WTC11 (cell line): ENCODE results near the gene CPNE9. TPM values are rescaled to one million over a fixed set of nuclear protein-coding genes. Genes with fewer than 3 reads are reported as not detected.
A peak's percentile ranks its signal among the peaks of the same experiment; 100 is the strongest.

Source experiments
- ATF1 ChIP-seq: sonication (generic); formaldehyde crosslinking; IDR thresholded peaks from 2 replicates; pipeline ENCODE4 v1.8.1; 2023; ENCODE audit warnings: mild to moderate bottlenecking, moderate library complexity, missing genetic modification reagents
- CREM ChIP-seq: sonication (generic); formaldehyde crosslinking; IDR thresholded peaks from 2 replicates; pipeline ENCODE4 v1.8.1; 2022; ENCODE audit warnings: mild to moderate bottlenecking, missing genetic modification reagents, moderate library complexity
- ELF4 ChIP-seq: sonication (generic); formaldehyde crosslinking; IDR thresholded peaks from 2 replicates; pipeline ENCODE4 v1.8.1; 2022; ENCODE audit warnings: low read depth, mild to moderate bottlenecking, moderate library complexity, missing genetic modification reagents
- ERG ChIP-seq: fragments of 250-450 bp; sonication (Bioruptor Pico); IDR thresholded peaks from 2 replicates; pipeline ENCODE4 v1.8.0; 2021; ENCODE audit warnings: mild to moderate bottlenecking
- ETV6 ChIP-seq: sonication (generic); formaldehyde crosslinking; IDR thresholded peaks from 2 replicates; pipeline ENCODE4 v1.8.1; 2022; ENCODE audit warnings: mild to moderate bottlenecking, missing genetic modification reagents
- FOXP1 ChIP-seq: sonication (generic); formaldehyde crosslinking; IDR thresholded peaks from 2 replicates; pipeline ENCODE4 v1.8.0; 2022; ENCODE audit warnings: missing genetic modification reagents, mild to moderate bottlenecking, moderate library complexity, borderline replicate concordance
- FOXP4 ChIP-seq: sonication (generic); formaldehyde crosslinking; IDR thresholded peaks from 2 replicates; pipeline ENCODE4 v1.8.0; 2022; ENCODE audit warnings: mild to moderate bottlenecking, missing genetic modification reagents
- GABPB1 ChIP-seq: sonication (generic); formaldehyde crosslinking; IDR thresholded peaks from 2 replicates; pipeline ENCODE4 v1.8.1; 2023; ENCODE audit warnings: mild to moderate bottlenecking, missing genetic modification reagents
- HMGA2 ChIP-seq: fragments of 250-450 bp; sonication (Bioruptor Pico); IDR thresholded peaks from 2 replicates; pipeline ENCODE4 v1.4.0; 2021; ENCODE audit warnings: mild to moderate bottlenecking, moderate library complexity
- IRF1 ChIP-seq: sonication (generic); formaldehyde crosslinking; IDR thresholded peaks from 2 replicates; pipeline ENCODE4 v1.8.0; 2023; ENCODE audit warnings: missing genetic modification reagents
- IRF2 ChIP-seq: sonication (generic); formaldehyde crosslinking; IDR thresholded peaks from 2 replicates; pipeline ENCODE4 v1.8.0; 2022; ENCODE audit warnings: low read depth, missing genetic modification reagents, borderline replicate concordance
- NR1H2 ChIP-seq: sonication (generic); formaldehyde crosslinking; IDR thresholded peaks from 2 replicates; pipeline ENCODE4 v1.9.0; 2021; ENCODE audit warnings: mild to moderate bottlenecking, moderate library complexity, missing genetic modification reagents
- NR3C1 ChIP-seq: sonication (generic); formaldehyde crosslinking; conservative IDR thresholded peaks from 2 replicates; pipeline ENCODE4 v1.8.1; 2023; ENCODE audit warnings: low read depth, mild to moderate bottlenecking, missing genetic modification reagents
- PRDM15 ChIP-seq: sonication (generic); formaldehyde crosslinking; IDR thresholded peaks from 2 replicates; pipeline ENCODE4 v1.8.0; 2022; ENCODE audit warnings: missing genetic modification reagents
- PREB ChIP-seq: sonication (generic); formaldehyde crosslinking; IDR thresholded peaks from 2 replicates; pipeline ENCODE4 v1.8.1; 2022; ENCODE audit warnings: mild to moderate bottlenecking, missing genetic modification reagents, moderate library complexity, borderline replicate concordance
- RORB ChIP-seq: fragments of 250-450 bp; sonication (Bioruptor Pico); IDR thresholded peaks from 2 replicates; pipeline ENCODE4 v1.9.0; 2021; ENCODE audit warnings: mild to moderate bottlenecking
- SP1 ChIP-seq: sonication (generic); formaldehyde crosslinking; conservative IDR thresholded peaks from 2 replicates; pipeline ENCODE4 v1.8.1; 2022; ENCODE audit warnings: missing genetic modification reagents
- STAT6 ChIP-seq: sonication (generic); formaldehyde crosslinking; conservative IDR thresholded peaks from 2 replicates; pipeline ENCODE4 v1.8.1; 2023; ENCODE audit warnings: mild to moderate bottlenecking, low read depth, missing genetic modification reagents, moderate library complexity
- ZNF232 ChIP-seq: sonication (generic); formaldehyde crosslinking; IDR thresholded peaks from 2 replicates; pipeline ENCODE4 v1.8.0; 2022; ENCODE audit warnings: mild to moderate bottlenecking, missing genetic modification reagents
- ZNF263 ChIP-seq: sonication (generic); formaldehyde crosslinking; IDR thresholded peaks from 2 replicates; pipeline ENCODE4 v1.8.1; 2022; ENCODE audit warnings: low read depth, mild to moderate bottlenecking, moderate library complexity, missing genetic modification reagents
- ZNF512 ChIP-seq: sonication (generic); formaldehyde crosslinking; IDR thresholded peaks from 2 replicates; pipeline ENCODE4 v1.8.1; 2022; ENCODE audit warnings: missing genetic modification reagents, borderline replicate concordance
- ZSCAN18 ChIP-seq: fragments of 250-450 bp; sonication (Bioruptor Pico); IDR thresholded peaks from 2 replicates; pipeline ENCODE4 v2.1.2; 2022; ENCODE audit warnings: mild to moderate bottlenecking, moderate library complexity
- total RNA-seq: library from RNA; stranded (reverse); gene quantifications from 3 replicates; pipeline ENCODE4 v1.2.3, GENCODE V29; 2021

Gene CPNE9
- total RNA-seq, 1 experiment from 2014 or later: 3.2 TPM

GRCh38 chr3:9749645-9750555 lies 46.3 kb downstream of the CPNE9 start, which contains the start of gene OGG1 (continued):
- TF ChIP-seq FOXP4 (peak; percentile 68; the same call in 1 of the 2 replicates), NR1H2 (no peak), ZSCAN18 (no peak), ETV6 (peak; percentile 90), PRDM15 (CRISPR knock-in tag) (0 out of 2 replicates have a peak, but pooled peaks have one; percentile 10), ZNF512 (no peak), FOXP1 (CRISPR knock-in tag) (0 out of 2 replicates have a peak, but pooled peaks have one; percentile 37), CREM (CRISPR knock-in tag) (no peak), IRF1 (CRISPR knock-in tag) (no peak; the same call in 1 of the 2 replicates), RORB (CRISPR knock-in tag) (no peak), ERG (CRISPR knock-in tag) (no peak), IRF2 (CRISPR knock-in tag) (no peak), HMGA2 (no peak), ATF1 (CRISPR knock-in tag) (no peak), SP1 (CRISPR knock-in tag) (peak; percentile 84), NR3C1 (no peak), STAT6 (CRISPR knock-in tag) (no peak), ZNF263 (CRISPR knock-in tag) (no peak), PREB (CRISPR knock-in tag) (no peak), ELF4 (CRISPR knock-in tag) (no peak), GABPB1 (CRISPR knock-in tag) (peak; percentile 42; the same call in 1 of the 2 replicates), ZNF232 (CRISPR knock-in tag) (no peak)
